Thyroid gland (tissue), 4 donors: ENCODE measurements around the gene FARSA.

Experiments used
- CTCF ChIP-seq, 6 experiments: fragments of 200-600 bp in 3 of 6; fragments of 450-650 bp in 3 of 6; sonication (generic) in 3 of 6; IDR thresholded peaks; one replicate each; pipeline ENCODE4 v1.5.1; 2016 to 2019; ENCODE audit warnings: antibody characterized with exemption in 6 of 6, mild to moderate bottlenecking in 2 of 6, inconsistent platforms in 1 of 6, moderate library complexity in 1 of 6
- POLR2A ChIP-seq, 2 donors: fragments of 450-650 bp; IDR thresholded peaks; one replicate each; pipeline ENCODE4 v1.6.1; 2017; ENCODE audit warnings: antibody characterized with exemption in 2 of 2, mild to moderate bottlenecking in 2 of 2, moderate library complexity in 1 of 2

GRCh38 chr19:12959481-12959880 is 26.0 kb upstream of the FARSA start:
- TF ChIP-seq POLR2A (IDR thresholded peaks at IDR 0.05), result no peak
- TF ChIP-seq CTCF (IDR thresholded peaks at IDR 0.05), result no peak
